Heart right ventricle (tissue), 16 donors: ENCODE data around the gene PHF12. TPM values are rescaled to one million over a fixed set of nuclear protein-coding genes. Genes with fewer than 3 reads are reported as not detected.
"Not testable (repeated sequence)": the region's sequence is repeated elsewhere in the genome, so short reads cannot be mapped to it uniquely, and the experiment has no call there.

Experiments used
- ATAC-seq, 8 donors: fragments of 200-7000 bp; cut with Tn5 transposase; one replicate each; pipeline ENCODE4 v1.9.1; 2020; ENCODE audit warnings: mild to moderate bottlenecking in 8 of 8, moderate library complexity in 8 of 8, moderate number of reproducible peaks in 1 of 8
- DNase-seq, 2 donors: peaks; one replicate each; pipeline ENCODE4 v3.0.0-alpha.2; 2020
- H3K27ac ChIP-seq, 10 donors: fragments of 200-600 bp; sonication (generic) in 2 of 10; one replicate each; pipeline versions ENCODE4 v1.5.0 to v1.8.0; 2020 to 2022; ENCODE audit warnings: mild to moderate bottlenecking in 3 of 10
- H3K27me3 ChIP-seq, 7 donors: fragments of 200-600 bp; one replicate each; pipeline ENCODE4 v1.8.0; 2021 to 2022; ENCODE audit warnings: mild to moderate bottlenecking in 2 of 7
- H3K36me3 ChIP-seq, 9 donors: fragments of 200-600 bp; sonication (generic) in 1 of 9; one replicate each; pipeline versions ENCODE4 v1.5.0 to v1.8.0; 2020 to 2022; ENCODE audit warnings: mild to moderate bottlenecking in 2 of 9
- H3K4me1 ChIP-seq, 9 donors: fragments of 200-600 bp; sonication (generic) in 1 of 9; one replicate each; pipeline versions ENCODE4 v1.5.0 to v1.8.0; 2020 to 2022; ENCODE audit warnings: mild to moderate bottlenecking in 4 of 9
- H3K4me3 ChIP-seq, 10 donors: fragments of 200-600 bp; sonication (generic) in 2 of 10; one replicate each; pipeline versions ENCODE4 v1.5.0 to v1.8.0; 2020 to 2022; ENCODE audit warnings: mild to moderate bottlenecking in 7 of 10, moderate library complexity in 2 of 10
- H3K9me3 ChIP-seq, 11 donors: fragments of 200-600 bp in 10 of 11; sonication (generic) in 2 of 11; one replicate each; pipeline versions ENCODE4 v1.5.0 to v1.8.0; 2013 to 2022; ENCODE audit warnings: mild to moderate bottlenecking in 2 of 11, control low read depth in 1 of 11, moderate library complexity in 1 of 11
- WGBS, 2 donors: extraction: QIAGEN DNeasy Blood & Tissue Kit; methylation state at CpG; one replicate each; pipeline ENCODE4 v1.1.7; 2013; ENCODE audit warnings: inconsistent platforms in 1 of 2; 5-methylcytosine and 5-hydroxymethylcytosine counted together
- intact Hi-C, 10 donors: fragments of 100-400 bp; cut with DNase I; formaldehyde crosslinking; loops; one replicate each; pipeline versions ENCODE4 v1.11.1 to v1.14.2; 2022
- polyA plus RNA-seq, 2 donors: library from polyadenylated mRNA; stranded (reverse); fragments of 200-250 nt; gene quantifications; one replicate each; pipeline ENCODE4 v1.2.3, GENCODE V29; 2013
- total RNA-seq, 10 donors: library from RNA; stranded (reverse); fragmentation: NEBNext Ultra II Directional in 3 of 10; extraction: Animal tissue kit (Norgen Biotek cat#: 25700) in 3 of 10; gene quantifications; one replicate each; pipeline versions ENCODE4 v1.2.1 to v1.2.4, GENCODE V29; 2021 to 2023
- TF ChIP-seq, protein P1 (sequence below), 9 donors: fragments of 200-600 bp; sonication (generic) in 2 of 9; IDR thresholded peaks; one replicate each; pipeline versions ENCODE4 v1.5.0 to v1.8.0; 2021 to 2022; ENCODE audit warnings: antibody characterized with exemption in 9 of 9, mild to moderate bottlenecking in 5 of 9, moderate library complexity in 1 of 9
- donor health status: Arrhythmogenic right ventricular cardiomyopathy.
- donor health status: ischemic (EF 13 %, LVEDD 7.1; RV severe dilation, severe dysfunction).
- donor health status: healthy with polysubstance abuse.
- donor health status: DM: no; HTN: yes; CAD: no.
- donor health status: DM: no; HTN: no; CAD: no.
- donor health status: ischemic (EF 25% LVEDD 6.9; RV normal size, moderate dysfunction).
- donor health status: ischemic (EF 25% LVEDD 5.7; RV mildly dilated, moderate dysfunction).
- donor health status: healthy.
- donor health status: DM: yes; HTN: yes; CAD: no.
- donor health status: Ischemic cardiomyopathy.
- donor health status: ischemic (EF 35%, LVEDD 5.7; RV mildly dilated, moderate dysfunction).
- donor health status: nonischemic (EF 11% LVEDD 7.7; RV severe dilation, severe dysfunction).
- donor health status: DM: yes; HTN: yes; CAD: no.
- donor health status: PGD.
- donor health status: ischemic (EF 29% LVEDD 5.4; RV normal size, mild dysfunction).
- donor health status: nonischemic (EF 23%, LVEDD 6.1; RV moderate dilation, normal function).

Gene PHF12
- total and polyA plus RNA-seq, 12 donors: 7.3 to 28.0 (median 20.9) TPM

DNA sequence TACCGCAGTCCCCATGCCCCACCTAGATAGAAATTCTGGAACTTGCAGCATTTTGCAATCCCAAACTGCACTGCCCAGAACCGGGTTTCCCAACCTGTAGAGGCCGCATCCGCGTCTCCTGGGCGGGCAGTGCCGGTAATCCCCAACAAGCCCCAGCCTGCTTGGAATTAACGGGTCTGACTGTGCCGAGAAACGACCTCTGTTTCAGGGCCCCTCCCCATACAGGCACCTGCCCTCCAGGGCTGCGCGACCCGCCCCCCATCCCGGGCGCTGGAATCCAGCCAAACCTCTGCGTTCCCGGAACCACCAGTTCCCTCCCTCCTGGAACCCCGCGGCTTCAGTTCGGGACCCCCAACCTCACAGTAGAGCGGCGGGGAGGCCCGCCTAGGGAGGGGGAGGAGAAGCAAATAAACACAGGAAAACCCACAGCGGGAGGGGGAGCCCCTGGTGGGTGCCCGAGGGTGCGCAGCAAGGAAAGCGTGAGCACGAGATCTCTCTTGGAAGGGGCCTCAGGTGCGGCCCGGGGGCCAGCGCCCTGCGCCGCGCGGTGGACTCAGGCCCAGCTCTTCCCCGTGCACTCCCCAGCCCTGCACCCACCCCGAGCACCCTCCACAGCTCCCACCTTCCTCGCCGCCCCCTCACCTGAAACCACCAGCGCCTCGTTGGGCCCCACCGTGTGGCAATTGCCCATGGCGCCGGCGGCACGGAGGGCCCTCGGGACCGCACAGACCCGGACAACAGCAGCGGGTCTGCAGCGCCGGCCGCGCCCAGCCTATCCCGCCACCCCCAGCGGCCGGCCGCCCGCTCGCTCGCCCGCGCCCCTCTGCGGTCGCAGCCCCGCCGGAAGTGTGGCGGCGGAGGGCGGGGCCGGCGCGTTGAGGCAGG, 54.2 kb downstream of the PHF12 start, which contains the start of gene FLOT2:
FLOT2 (minus strand) TSS at position 850 of the 885 bp plus-strand sequence; CDS start at position 691, 159 bp downstream.
- peaks cover 7 to 61% (median 44%) of the 10 kb centered on the region in 9 donors for H3K4me1 ChIP-seq
- H3K36me3 ChIP-seq: no peaks in the 10 kb centered on the region
- ATAC-seq: peak; percentile 77 to 91 (median 82)
- TF ChIP-seq, protein P1, sequence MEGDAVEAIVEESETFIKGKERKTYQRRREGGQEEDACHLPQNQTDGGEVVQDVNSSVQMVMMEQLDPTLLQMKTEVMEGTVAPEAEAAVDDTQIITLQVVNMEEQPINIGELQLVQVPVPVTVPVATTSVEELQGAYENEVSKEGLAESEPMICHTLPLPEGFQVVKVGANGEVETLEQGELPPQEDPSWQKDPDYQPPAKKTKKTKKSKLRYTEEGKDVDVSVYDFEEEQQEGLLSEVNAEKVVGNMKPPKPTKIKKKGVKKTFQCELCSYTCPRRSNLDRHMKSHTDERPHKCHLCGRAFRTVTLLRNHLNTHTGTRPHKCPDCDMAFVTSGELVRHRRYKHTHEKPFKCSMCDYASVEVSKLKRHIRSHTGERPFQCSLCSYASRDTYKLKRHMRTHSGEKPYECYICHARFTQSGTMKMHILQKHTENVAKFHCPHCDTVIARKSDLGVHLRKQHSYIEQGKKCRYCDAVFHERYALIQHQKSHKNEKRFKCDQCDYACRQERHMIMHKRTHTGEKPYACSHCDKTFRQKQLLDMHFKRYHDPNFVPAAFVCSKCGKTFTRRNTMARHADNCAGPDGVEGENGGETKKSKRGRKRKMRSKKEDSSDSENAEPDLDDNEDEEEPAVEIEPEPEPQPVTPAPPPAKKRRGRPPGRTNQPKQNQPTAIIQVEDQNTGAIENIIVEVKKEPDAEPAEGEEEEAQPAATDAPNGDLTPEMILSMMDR (IDR thresholded peaks at IDR 0.05): peak in 4 of 9 donors; percentile 17 to 51 (median 39)
- peak within 1 kb of the TSS; percentile 65 to 98 (median 90) for H3K4me3 ChIP-seq
- H3K9me3 ChIP-seq: no peaks in the 10 kb centered on the region
- 0% methylated on average over 70 to 73 of the region's 73 CpGs for WGBS, 2 donors
- H3K27me3 ChIP-seq: no peaks in the 10 kb centered on the region
- intact Hi-C loops: loop anchor here in 4 of 10 donors (5.0 to 10.0 kb wide), 4 partner anchors 40 to 135 kb away; partner anchors contain the start of gene ERAL1 (in 2 of the 4)
- H3K27ac ChIP-seq: peak within 1 kb of the TSS; percentile 74 to 97 (median 91)
- peak; percentile 47 to 64 for DNase-seq

- intact Hi-C loops: loop anchor here in 4 of 10 donors (5.0 to 10.0 kb wide), 4 partner anchors 39 to 134 kb away; partner anchors contain the start of gene ERAL1 (in 2 of the 4)
- Histone ChIP-seq H3K4me1 (peaks cover 7 to 59% (median 41%) of the 10 kb centered on the region in 9 donors), H3K36me3 (peaks cover 0 to 3% (median 0%) of the 10 kb centered on the region in 9 donors), H3K27me3 (no peaks in the 10 kb centered on the region), H3K9me3 (no peaks in the 10 kb centered on the region), H3K4me3 (peak overlapping the region; percentile 65 to 98 (median 90)), H3K27ac (peak overlapping the region in 9 of 10 donors; percentile 80 to 97 (median 92))
- ATAC-seq (no peak), DNase-seq (no peak)
- TF ChIP-seq, protein P1 (IDR thresholded peaks at IDR 0.05): no peak
- WGBS, 2 donors: 17% methylated on average over 5 of the region's 5 CpGs
These were observed 54.8 kb downstream of the PHF12 start for GRCh38 chr17:28896491-28896883.

DNA sequence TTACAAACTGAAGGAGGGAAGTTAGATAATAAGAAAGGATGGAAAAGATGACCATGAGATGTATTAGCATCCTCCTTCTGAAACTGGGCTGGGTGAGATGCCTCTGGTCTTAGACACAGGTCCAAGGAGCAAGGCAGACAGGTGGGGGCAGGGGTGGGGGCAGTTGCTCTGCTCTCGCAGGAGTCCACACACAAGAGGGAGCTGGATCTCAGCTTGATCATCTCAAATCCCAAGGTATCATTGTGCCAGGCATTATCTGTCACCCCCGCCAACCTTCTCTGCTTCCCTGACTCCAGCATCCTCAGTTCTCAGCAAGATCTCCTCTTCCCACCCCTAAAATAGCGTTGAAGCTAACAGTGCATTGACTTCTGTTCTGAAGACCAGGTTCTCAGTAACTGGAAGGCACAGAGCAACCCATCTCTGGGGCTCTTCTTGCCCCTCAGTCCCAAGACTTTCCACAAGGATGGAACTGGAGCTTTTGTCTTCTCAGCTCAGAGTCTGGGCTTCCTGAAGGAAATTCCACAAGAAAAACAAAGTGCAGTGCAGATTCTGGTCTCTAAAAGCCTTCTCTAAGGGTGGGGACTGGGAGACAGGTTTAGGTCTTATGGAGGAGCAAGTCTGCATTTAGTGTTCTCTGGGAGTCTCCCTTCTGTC, 55.4 kb downstream of the PHF12 start:
- TF ChIP-seq, protein P1 (IDR thresholded peaks at IDR 0.05): no peak
- no peaks in the 10 kb centered on the region for H3K9me3 ChIP-seq
- ATAC-seq (no peak), DNase-seq (no peak)
- 52 to 59% methylated on average over 3 of the region's 3 CpGs for WGBS, 2 donors
- intact Hi-C loops: loop anchor here in 4 of 10 donors (5.0 to 10.0 kb wide), 4 partner anchors 39 to 134 kb away; partner anchors contain the start of gene ERAL1 (in 2 of the 4)
- peak overlapping the region in 7 of 10 donors; percentile 65 to 98 (median 89) for H3K4me3 ChIP-seq
- peak overlapping the region in 8 of 10 donors; percentile 80 to 97 (median 92) for H3K27ac ChIP-seq
- peaks cover 0 to 8% (median 0%) of the 10 kb centered on the region in 9 donors for H3K36me3 ChIP-seq
- peaks cover 7 to 64% (median 41%) of the 10 kb centered on the region in 9 donors for H3K4me1 ChIP-seq
- no peaks in the 10 kb centered on the region for H3K27me3 ChIP-seq

DNA sequence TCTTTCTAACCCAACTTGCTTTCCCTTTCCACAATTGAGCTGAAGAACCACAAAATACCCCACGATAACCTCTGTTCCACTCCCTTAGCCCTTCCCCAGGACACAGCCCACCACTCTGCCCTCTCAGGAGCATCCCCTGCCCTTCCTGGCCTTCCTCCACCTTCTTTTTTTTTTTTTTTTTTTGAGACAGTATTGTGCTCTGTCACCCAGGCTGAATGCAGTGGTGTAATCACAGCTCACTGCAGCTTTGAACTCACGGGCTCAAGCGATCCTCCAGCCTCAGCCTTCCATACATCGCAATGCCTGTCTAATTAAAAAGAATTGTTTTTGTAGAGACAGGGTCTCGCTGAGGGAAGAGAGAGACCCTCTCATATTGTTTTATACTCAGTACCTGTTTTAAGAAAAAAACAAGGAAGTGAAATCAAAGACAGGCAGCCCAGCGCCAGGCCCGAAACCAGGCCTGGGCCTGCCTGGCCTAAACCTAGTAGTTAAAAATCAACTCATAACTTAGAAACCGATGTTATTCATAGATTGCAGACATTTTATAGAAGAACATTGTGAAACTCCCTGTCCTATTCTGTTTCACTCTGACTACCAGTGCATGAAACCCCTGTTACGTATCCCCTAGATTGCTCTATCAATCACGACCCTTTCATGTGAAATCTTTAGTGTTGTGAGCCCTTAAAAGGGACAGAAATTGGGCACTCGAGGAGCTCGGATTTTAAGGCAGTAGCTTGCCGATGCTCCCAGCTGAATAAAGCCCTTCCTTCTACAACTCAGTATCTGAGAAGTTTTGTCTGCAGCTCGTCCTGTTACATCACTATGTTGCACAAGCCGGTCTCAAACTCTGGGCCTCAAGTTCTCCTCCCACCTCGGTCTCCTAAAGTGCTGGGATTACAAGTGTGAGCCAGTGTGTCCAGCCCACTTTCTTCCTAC, 57.8 kb downstream of the PHF12 start:
- Histone ChIP-seq H3K36me3 (peaks cover 0 to 14% (median 0%) of the 10 kb centered on the region in 9 donors), H3K4me3 (peak overlapping the region in 1 of 10 donors; percentile 12), H3K27ac (peak overlapping the region in 8 of 10 donors; percentile 24 to 97 (median 54)), H3K4me1 (peaks cover 7 to 74% (median 50%) of the 10 kb centered on the region in 9 donors)
- DNase-seq, ATAC-seq, H3K27me3 ChIP-seq, H3K9me3 ChIP-seq: not testable (repeated sequence)
- WGBS, 2 donors: 84 to 89% methylated on average over 16 of the region's 16 CpGs
- intact Hi-C loops: loop anchor here in 1 of 10 donors (10.0 kb wide), 1 partner anchor 129 kb away; no protein-coding TSS in a partner anchor
